ENCODE data around the gene FAM234A.
"Not testable (repeated sequence)": the region's sequence is repeated elsewhere in the genome, so short reads cannot be mapped to it uniquely, and the experiment has no call there.

Gene FAM234A

GRCh38 chr16:262121-262745, 27.6 kb downstream of the FAM234A start:
- DNase-seq (ENCODE audit: extremely low spot score, insufficient read length, low read depth): no peak
- no peak for FAIRE-seq

GRCh38 chr16:263182-263774, 28.7 kb downstream of the FAM234A start:
- no peak for FAIRE-seq
- no peak for DNase-seq (ENCODE audit: extremely low spot score, insufficient read length, low read depth)

- DNase-seq (ENCODE audit: extremely low spot score, insufficient read length, low read depth) (no peak), FAIRE-seq (no peak)
These were observed 29.3 kb downstream of the FAM234A start for GRCh38 chr16:263944-264343.

- no peak for FAIRE-seq
These were observed 29.9 kb downstream of the FAM234A start for GRCh38 chr16:264440-264951.

GRCh38 chr16:265002-265529, 30.4 kb downstream of the FAM234A start:
- FAIRE-seq (no peak), DNase-seq (ENCODE audit: extremely low spot score, insufficient read length, low read depth) (no peak)

More at GRCh38 chr16:264440-264951, 29.9 kb downstream of the FAM234A start:
- DNase-seq (ENCODE audit: extremely low spot score, insufficient read length, low read depth): no peak

- FAIRE-seq: no peak
- no peak for DNase-seq (ENCODE audit: extremely low spot score, insufficient read length, low read depth)
These were observed 31.1 kb downstream of the FAM234A start for GRCh38 chr16:265711-266110.

GRCh38 chr16:266258-267164, 31.9 kb downstream of the FAM234A start:
- FAIRE-seq: no peak
- DNase-seq (ENCODE audit: extremely low spot score, insufficient read length, low read depth): no peak

GRCh38 chr16:267562-267961, 32.9 kb downstream of the FAM234A start:
- DNase-seq (ENCODE audit: extremely low spot score, insufficient read length, low read depth); FAIRE-seq: not testable (repeated sequence)

GRCh38 chr16:268141-269053, 33.8 kb downstream of the FAM234A start:
- DNase-seq (ENCODE audit: extremely low spot score, insufficient read length, low read depth) (no peak), FAIRE-seq (no peak)

GRCh38 chr16:269061-269796, 34.6 kb downstream of the FAM234A start:
- FAIRE-seq (no peak), DNase-seq (ENCODE audit: extremely low spot score, insufficient read length, low read depth) (no peak)

- DNase-seq (ENCODE audit: extremely low spot score, insufficient read length, low read depth): no peak
- FAIRE-seq: no peak
These were observed 36.0 kb downstream of the FAM234A start for GRCh38 chr16:270381-271255.

- FAIRE-seq: no peak
- no peak for DNase-seq (ENCODE audit: extremely low spot score, insufficient read length, low read depth)
These were observed 38.3 kb downstream of the FAM234A start for GRCh38 chr16:272633-273546.

GRCh38 chr16:273547-274421, 39.2 kb downstream of the FAM234A start:
- no peak for FAIRE-seq
- no peak for DNase-seq (ENCODE audit: extremely low spot score, insufficient read length, low read depth)

GRCh38 chr16:275041-275641, 40.5 kb downstream of the FAM234A start:
- FAIRE-seq: no peak
- no peak for DNase-seq (ENCODE audit: extremely low spot score, insufficient read length, low read depth)

GRCh38 chr16:275786-276232, 41.2 kb downstream of the FAM234A start, which contains the start of gene RGS11:
RGS11 (minus strand) TSS chr16:275944; CDS start chr16:275911, 33 bp downstream.
- FAIRE-seq (no peak), DNase-seq (ENCODE audit: extremely low spot score, insufficient read length, low read depth) (no peak)
